Nephron (organoid): ENCODE data around the gene LTF.

ENCODE experiments used
- H3K27ac Mint-ChIP-seq, 3 experiments: 2 replicates each; pipeline ENCODE4 v1.8.0; 2020; ENCODE audit warnings: mixed read lengths in 3 of 3, mild to moderate bottlenecking in 2 of 3, moderate library complexity in 1 of 3
- H3K27me3 Mint-ChIP-seq: 2 replicates; pipeline ENCODE4 v1.8.0; 2021; ENCODE audit warnings: low read depth, mild to moderate bottlenecking, moderate library complexity, mixed read lengths
- H3K36me3 Mint-ChIP-seq: 2 replicates; pipeline ENCODE4 v1.8.0; 2020; ENCODE audit warnings: low read depth, mixed read lengths
- H3K4me1 Mint-ChIP-seq: 2 replicates; pipeline ENCODE4 v1.8.0; 2020; ENCODE audit warnings: mixed read lengths
- H3K4me3 Mint-ChIP-seq, 3 experiments: 2 replicates each; pipeline ENCODE4 v1.8.0; 2020; ENCODE audit warnings: mild to moderate bottlenecking in 3 of 3, mixed read lengths in 3 of 3, moderate library complexity in 2 of 3
- H3K9me3 Mint-ChIP-seq: 2 replicates; pipeline ENCODE4 v1.8.0; 2020; ENCODE audit warnings: mixed read lengths
- CTCF ChIP-seq, 3 experiments: fragments of 200-600 bp; sonication (generic); IDR thresholded peaks; one replicate each; pipeline ENCODE4 v1.5.0; 2021; ENCODE audit warnings: antibody characterized with exemption in 3 of 3; ENCODE audit not compliant: unreplicated experiment in 3 of 3

LTF gene

GRCh38 chr3:46401579-46401978, 63.1 kb downstream of the LTF start:
- no peak overlapping the region for H3K27ac Mint-ChIP-seq
- no peak for TF ChIP-seq CTCF (IDR thresholded peaks at IDR 0.05; ENCODE audit: unreplicated experiment in 3 of 3)
- no peak overlapping the region for H3K4me3 Mint-ChIP-seq
- peaks cover 4% of the 10 kb centered on the region for H3K9me3 Mint-ChIP-seq
- H3K36me3 Mint-ChIP-seq: no peaks in the 10 kb centered on the region
- H3K27me3 Mint-ChIP-seq: peaks cover 43% of the 10 kb centered on the region
- H3K4me1 Mint-ChIP-seq: peaks cover 11% of the 10 kb centered on the region

- TF ChIP-seq CTCF (IDR thresholded peaks at IDR 0.05; ENCODE audit: unreplicated experiment in 3 of 3): no peak
- peaks cover 4% of the 10 kb centered on the region for H3K9me3 Mint-ChIP-seq
Observed at GRCh38 chr3:46400846-46401245, 63.9 kb downstream of the LTF start.

GRCh38 chr3:46400000-46400734, 64.5 kb downstream of the LTF start:
- no peaks in the 10 kb centered on the region for H3K36me3 Mint-ChIP-seq
- peaks cover 4% of the 10 kb centered on the region for H3K9me3 Mint-ChIP-seq
- no peak overlapping the region for H3K4me3 Mint-ChIP-seq
- H3K4me1 Mint-ChIP-seq: peaks cover 5% of the 10 kb centered on the region
- H3K27me3 Mint-ChIP-seq: peaks cover 41% of the 10 kb centered on the region
- no peak for TF ChIP-seq CTCF (IDR thresholded peaks at IDR 0.05; ENCODE audit: unreplicated experiment in 3 of 3)
- no peak overlapping the region for H3K27ac Mint-ChIP-seq

More at GRCh38 chr3:46400846-46401245, 63.9 kb downstream of the LTF start:
- H3K4me3 Mint-ChIP-seq: no peak overlapping the region
- H3K36me3 Mint-ChIP-seq: no peaks in the 10 kb centered on the region
- H3K27ac Mint-ChIP-seq: no peak overlapping the region
- peaks cover 41% of the 10 kb centered on the region for H3K27me3 Mint-ChIP-seq
- H3K4me1 Mint-ChIP-seq: peaks cover 9% of the 10 kb centered on the region

- Mint-ChIP-seq H3K36me3 (no peaks in the 10 kb centered on the region), H3K4me1 (no peaks in the 10 kb centered on the region), H3K9me3 (peaks cover 4% of the 10 kb centered on the region), H3K27ac (no peak overlapping the region), H3K27me3 (peaks cover 41% of the 10 kb centered on the region), H3K4me3 (no peak overlapping the region)
- TF ChIP-seq CTCF (IDR thresholded peaks at IDR 0.05; ENCODE audit: unreplicated experiment in 3 of 3): no peak
Observed at GRCh38 chr3:46399557-46399956, 65.1 kb downstream of the LTF start.

GRCh38 chr3:46399098-46399497, 65.6 kb downstream of the LTF start:
- TF ChIP-seq CTCF (IDR thresholded peaks at IDR 0.05; ENCODE audit: unreplicated experiment in 3 of 3): no peak
- Mint-ChIP-seq H3K27ac (no peak overlapping the region), H3K4me1 (no peaks in the 10 kb centered on the region), H3K9me3 (peaks cover 4% of the 10 kb centered on the region), H3K36me3 (no peaks in the 10 kb centered on the region), H3K27me3 (peaks cover 41% of the 10 kb centered on the region), H3K4me3 (no peak overlapping the region)
